Kidney capillary endothelial cell (primary cell): ENCODE data around the gene PRSS35.
"Not testable (repeated sequence)": the region's sequence is repeated elsewhere in the genome, so short reads cannot be mapped to it uniquely, and the experiment has no call there.

Experiments
- DNase-seq: peaks from one replicate; pipeline ENCODE4 v3.0.0-alpha.2; 2018; ENCODE audit warnings: low spot score

Gene PRSS35

DNA sequence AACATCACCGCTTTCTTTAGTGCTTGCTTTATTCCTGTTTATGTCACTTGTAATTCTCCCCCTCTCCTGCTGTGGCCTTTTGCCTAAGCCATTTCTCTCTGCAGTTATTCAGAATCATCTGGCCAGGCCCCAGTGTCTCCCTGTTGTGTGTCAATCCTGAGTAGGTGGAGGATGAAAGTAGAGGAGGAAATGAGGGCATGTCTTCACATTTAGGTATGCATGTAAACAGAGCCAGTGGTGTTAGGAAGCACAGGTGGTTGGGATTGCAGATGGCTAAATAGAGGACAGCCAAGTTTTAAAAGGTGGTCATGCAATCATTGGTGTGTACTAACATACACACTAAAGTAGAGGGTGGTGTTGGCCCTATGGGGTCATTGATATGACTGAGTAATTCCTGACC, 5.2 kb downstream of the PRSS35 start:
- DNase-seq = no peak

DNA sequence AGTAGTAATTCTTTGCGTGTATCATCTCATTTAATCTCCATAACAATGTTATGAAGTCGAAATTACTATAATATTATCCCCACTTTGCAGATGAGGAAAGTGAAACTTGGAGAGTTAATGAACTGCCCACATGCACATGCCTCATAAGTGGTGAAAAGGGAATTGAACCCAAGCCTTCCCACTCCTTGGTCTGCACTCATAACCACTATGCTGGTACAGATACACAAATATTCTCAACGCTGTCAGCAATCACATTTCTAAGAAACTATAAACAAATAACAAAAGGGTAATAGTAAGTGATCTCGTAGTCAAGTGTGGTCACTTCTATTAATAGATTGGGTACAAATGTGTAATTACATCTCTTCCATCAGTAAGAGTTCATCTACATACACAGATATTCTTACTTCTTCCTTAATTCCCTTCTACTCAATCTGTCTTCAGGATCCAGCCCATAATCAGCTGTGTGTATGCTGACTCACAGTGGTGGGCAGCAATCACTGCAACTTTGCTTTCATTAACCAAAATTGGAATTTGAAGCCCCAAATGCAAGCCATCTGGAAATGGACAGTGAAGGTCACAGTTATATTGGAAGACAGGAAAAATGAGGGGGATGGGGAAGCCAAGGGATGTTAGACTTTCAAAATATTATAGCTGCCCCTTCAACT, 6.6 kb downstream of the PRSS35 start:
- no peak for DNase-seq

DNA sequence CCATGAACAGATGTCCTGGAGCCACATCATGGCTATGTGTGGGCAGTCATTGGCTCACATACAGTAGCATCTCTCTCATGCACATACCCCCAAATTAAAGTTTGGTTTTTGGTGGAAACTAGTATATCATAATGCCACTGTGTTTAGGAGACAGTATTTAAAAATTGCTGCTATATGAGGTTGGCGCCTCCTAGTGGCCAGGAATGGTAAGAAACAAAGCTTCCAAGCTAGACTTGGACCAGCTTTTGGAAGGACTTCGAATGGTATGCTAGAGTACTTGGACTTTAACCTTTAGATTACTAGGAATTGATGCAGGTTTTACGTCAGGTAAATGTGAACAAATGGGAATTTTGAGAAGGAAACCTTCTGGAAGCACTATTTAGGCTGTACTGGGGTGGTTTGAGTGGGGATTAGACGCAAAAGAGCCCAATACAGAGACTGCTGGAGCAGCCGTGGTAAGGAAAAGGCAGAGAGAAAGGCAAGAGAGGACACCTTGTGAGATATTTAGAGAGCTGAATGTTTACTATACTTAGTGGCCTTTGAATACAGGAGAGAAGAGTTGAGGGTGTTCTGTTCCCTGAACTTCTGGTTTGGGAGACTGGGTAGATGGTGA, 23.8 kb downstream of the PRSS35 start:
- peak; percentile 35 for DNase-seq

DNA sequence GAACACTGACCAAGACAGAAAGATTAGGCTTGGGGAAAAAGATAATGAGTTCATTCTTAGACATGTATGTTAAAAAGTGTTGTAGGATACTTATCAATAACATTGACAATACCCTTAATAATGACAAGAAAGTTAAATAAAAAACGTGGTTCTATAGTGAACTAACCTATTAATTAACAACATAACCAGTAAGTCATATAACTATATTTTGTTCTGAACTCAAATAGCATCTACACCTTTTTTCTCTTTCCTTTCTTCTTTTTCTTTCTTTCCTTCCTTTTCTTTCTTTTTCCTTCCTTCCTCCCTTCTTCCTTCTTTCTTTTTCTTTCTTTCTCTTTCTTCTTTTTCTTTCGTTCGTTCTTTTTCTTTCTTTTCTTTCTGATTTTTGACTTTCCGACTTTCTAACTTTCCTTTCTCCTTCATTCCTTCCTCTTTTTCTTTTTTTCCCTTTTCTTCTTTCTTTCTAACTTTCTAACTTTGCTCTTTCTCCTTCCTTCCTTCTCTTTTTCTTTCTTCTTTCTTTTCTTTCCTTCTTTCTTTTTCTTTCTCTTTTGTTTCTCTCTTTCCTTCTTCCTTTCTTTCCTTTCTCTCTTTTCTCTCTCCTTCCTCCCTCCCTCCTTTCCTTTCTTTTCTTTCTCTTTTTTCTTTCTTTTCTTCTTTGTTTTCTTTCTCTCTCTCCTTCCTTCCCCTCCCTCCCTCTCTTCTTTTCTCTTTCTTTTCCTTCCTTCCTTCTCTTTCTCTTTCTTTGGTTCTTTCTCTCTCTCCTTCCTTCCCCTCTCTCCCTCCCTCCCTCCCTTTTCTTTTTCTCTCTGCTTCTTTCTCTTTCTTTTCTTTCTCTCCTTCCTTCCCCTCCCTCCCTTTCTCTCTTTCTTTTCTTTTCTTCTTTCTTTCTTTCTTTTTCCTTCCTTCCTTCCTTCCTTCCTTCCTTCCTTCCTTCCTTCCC, 24.6 kb downstream of the PRSS35 start:
- no peak for DNase-seq

DNA sequence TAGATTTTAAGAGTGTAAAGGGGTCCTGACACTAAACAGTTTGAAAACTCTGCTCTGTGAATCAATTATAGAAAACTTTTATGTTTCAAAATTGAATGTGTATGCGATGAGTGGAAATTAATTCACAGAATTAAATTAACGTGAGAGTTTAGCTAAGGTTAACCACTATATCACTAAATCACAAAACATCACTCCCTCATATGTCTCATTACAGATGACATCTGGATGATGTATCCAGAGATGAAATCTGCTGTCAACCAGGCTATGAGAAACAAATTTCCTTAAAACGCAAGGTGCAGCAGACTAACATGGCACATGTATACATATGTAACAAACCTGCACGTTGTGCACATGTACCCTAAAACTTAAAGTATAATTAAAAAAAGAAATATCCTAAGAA, 27.3 kb downstream of the PRSS35 start:
- no peak for DNase-seq

DNA sequence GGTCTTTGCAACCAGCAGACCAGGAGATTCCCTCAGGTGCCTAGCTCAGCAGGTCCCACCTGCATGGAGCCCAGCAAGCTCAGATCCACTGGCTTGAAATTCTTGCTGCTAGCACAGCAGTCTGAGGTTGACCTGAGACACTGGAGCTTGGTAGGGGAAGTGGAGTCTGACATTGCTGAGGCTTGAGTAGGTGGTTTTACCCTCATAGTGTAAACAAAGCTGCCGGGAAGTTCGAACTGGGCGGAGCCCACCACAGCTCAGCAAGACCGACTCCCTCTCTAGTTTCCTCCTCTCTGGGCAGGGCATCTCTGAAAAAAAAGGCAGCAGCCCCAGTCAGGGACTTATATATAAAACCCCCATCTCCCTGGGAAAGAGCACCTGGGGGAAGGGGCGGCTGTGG, 34.3 kb downstream of the PRSS35 start:
- no peak for DNase-seq

DNA sequence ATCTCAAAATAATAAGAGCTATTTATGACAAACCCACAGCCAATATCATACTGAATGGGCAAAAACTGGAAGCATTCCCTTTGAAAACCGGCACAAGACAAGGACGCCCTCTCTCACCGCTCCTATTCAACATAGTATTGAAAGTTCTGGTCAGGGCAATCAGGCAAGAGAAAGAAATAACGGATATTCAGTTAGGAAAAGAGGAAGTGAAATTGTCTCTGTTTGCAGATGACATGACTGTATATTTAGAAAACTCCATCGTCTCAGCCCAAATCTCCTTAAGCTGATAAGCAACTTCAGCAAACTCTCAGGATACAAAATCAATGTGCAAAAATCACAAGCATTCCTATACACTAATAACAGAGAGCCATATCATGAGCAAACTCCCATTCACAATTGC, 38.1 kb downstream of the PRSS35 start:
- not testable (repeated sequence) for DNase-seq

DNA sequence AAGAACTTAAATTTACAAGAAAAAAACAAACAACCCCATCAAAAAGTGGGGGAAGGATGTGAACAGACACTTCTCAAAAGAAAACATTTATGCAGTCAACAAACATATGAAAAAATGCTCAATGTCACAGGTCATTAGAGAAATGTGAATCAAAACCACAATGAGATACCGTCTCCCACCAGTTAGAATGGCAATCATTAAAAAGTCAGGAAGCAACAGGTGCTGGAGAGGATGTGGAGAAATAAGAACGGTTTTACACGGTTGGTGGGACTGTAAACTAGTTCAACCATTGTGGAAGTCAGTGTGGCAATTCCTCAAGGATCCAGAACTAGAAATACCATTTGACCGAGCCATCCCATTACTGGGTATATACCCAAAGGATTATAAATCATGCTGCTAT, 39.4 kb downstream of the PRSS35 start:
- DNase-seq = not testable (repeated sequence)

DNA sequence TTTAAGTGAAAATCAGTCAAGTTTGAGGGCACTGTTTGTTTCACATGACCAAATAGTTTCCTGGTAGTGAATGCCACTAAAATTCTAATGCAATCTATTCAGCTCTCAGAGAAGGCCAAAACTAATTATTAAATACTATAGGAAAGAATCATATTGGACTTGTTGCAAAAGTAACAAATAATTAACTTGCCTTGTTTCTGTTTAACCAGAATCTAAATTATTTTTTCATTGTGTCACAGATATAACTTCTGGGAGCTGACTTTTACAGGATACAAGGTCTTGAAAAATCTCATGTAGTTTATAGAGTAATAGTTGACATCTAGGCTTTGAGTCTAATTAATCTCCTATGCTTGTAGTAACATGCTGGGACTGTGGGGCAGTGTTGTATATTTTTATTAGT, 44.5 kb downstream of the PRSS35 start:
- no peak for DNase-seq

DNA sequence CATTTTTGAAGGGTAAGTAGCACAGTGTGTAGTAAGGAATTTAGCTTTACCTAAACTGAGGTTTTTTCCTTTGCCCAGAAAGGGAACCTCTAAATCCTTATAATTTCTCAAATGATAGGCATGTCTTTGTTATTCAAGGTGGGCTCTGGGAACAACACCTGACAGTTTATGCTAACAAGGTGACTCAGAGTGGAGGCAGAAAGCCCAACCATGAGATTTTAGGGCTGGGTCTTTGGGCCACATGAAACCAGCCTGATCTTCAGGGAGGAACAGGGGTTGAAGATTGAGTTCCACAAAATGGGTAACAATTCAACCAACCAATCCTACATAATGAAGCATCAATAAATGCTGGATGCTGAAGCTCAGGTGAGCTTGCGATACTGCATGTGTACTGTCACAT, 46.6 kb downstream of the PRSS35 start:
- no peak for DNase-seq

DNA sequence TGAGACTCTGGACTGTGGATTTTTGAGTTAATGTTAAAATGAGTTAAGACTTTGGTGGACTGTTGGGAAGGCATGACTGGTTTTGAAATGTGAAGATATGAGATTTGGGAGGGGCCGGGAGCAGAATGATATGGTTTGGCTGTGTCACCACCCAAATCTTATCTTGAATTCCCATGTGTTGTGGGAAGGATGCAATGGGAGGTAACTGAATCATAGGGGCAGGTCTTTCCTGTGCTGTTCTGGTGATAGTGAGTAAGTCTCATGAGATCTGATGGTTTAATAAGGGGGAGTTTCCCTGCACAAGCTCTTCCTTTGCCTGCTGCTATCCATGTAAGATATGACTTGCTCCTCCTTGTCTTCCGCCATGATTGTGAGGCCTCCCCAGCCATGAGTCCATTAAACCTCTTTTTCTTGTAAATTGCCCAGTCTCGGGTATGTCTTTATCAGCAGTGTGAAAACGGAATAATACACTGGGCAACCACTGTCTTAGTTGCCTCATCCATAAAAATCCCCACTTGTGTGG, 59.4 kb downstream of the PRSS35 start:
- DNase-seq = not testable (repeated sequence)

DNA sequence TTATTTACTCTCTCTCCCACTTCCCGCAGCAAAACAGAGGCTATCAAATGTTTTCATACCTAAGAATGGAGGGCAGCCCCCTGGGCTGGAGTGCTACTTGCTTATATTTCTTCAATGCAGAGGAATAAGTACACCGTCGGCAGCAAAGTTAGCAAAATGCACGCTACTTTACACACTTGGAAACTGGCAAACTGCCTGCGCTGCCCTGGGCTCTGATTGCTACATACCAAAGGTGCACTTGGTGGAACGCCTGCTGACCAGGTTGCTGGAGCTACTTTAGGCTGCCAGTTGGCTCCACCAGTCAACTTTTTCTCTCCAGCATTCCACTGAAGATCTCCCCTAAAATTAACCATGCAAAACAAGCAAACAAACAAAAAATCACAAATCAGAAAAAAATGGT, 62.4 kb downstream of the PRSS35 start:
- DNase-seq = no peak
